ENCODE results near the gene SAG.

The SAG gene

DNA sequence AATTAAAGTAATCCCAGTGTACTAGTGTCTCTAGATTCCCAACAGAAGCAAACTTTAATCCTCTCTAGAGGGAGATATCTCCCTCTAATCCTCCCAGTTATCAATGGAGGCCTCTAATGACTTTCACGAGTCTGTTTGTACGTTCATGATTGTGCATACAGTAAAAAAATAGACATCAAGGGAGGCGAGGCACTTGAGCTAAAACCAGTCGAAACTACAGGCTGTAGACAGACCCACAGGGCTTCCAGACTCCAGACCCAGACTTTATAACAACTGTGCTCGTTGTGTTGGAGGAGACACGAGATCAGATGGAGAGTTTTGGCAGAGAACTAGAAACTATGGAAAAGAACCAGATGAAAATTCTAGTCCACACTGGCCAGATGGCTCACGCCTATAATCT is 53.7 kb downstream of the SAG start:
- no peaks in the 10 kb centered on the region for H3K9me3 ChIP-seq
- peaks cover 6% of the 10 kb centered on the region; the same call in 1 of the 2 replicates for H3K36me3 ChIP-seq
- no peak for DNase-seq
- TF ChIP-seq, protein P1, sequence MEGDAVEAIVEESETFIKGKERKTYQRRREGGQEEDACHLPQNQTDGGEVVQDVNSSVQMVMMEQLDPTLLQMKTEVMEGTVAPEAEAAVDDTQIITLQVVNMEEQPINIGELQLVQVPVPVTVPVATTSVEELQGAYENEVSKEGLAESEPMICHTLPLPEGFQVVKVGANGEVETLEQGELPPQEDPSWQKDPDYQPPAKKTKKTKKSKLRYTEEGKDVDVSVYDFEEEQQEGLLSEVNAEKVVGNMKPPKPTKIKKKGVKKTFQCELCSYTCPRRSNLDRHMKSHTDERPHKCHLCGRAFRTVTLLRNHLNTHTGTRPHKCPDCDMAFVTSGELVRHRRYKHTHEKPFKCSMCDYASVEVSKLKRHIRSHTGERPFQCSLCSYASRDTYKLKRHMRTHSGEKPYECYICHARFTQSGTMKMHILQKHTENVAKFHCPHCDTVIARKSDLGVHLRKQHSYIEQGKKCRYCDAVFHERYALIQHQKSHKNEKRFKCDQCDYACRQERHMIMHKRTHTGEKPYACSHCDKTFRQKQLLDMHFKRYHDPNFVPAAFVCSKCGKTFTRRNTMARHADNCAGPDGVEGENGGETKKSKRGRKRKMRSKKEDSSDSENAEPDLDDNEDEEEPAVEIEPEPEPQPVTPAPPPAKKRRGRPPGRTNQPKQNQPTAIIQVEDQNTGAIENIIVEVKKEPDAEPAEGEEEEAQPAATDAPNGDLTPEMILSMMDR (IDR thresholded peaks at IDR 0.05; ENCODE audit: low read depth, low read length): no peak
- H3K27me3 ChIP-seq: no peaks in the 10 kb centered on the region
- peaks cover 8% of the 10 kb centered on the region for H3K4me1 ChIP-seq
- no peak overlapping the region for H3K4me3 ChIP-seq (ENCODE audit: low read depth, low read length)

DNA sequence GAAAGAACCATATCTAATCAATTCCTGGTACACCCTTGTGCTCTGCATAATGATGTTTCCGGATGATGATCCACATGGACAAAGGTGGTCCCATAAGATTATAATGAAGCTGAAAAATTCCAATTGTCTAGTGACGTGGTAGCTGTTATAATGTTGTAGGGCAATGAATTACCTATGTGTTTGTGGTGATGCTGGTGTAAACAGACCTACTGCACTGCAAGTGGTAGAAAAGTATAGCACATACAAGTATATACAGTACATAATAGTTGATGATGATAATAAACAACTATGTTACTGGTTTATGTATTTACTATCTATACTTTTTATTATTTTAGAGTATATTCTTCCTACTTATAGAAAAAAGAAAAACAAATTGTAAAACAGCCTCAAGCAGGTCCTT is 55.1 kb downstream of the SAG start:
- TF ChIP-seq, protein P1 (IDR thresholded peaks at IDR 0.05; ENCODE audit: low read depth, low read length): no peak
- H3K27me3 ChIP-seq: no peaks in the 10 kb centered on the region
- H3K4me3 ChIP-seq (ENCODE audit: low read depth, low read length): no peak overlapping the region
- no peak for DNase-seq
- H3K36me3 ChIP-seq: peaks cover 3% of the 10 kb centered on the region; the same call in 1 of the 2 replicates
- H3K9me3 ChIP-seq: no peaks in the 10 kb centered on the region
- H3K4me1 ChIP-seq: peaks cover 8% of the 10 kb centered on the region

DNA sequence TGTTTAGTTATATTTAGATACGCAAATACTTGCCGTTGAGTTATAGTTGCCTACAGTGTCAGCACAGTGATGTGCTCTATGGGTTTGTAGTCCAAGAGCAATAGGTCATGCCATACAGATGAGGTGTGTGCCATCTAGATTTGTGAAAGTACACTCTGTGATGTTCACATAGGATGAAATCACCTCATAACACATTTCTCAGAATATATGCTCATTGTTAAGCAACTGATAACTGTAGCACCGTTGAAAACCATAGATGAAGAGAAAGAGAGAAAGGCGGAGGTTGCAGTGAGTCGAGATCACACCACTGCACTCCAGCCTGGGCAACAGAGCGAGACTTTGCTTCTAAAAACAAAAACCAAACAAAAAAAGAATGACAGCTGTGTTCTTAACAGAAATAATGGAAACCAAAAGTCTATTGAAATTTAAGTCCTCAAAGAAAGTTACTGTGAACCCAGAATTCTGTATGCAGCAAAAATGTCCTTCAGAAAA is 56.2 kb downstream of the SAG start:
- no peak for DNase-seq
- TF ChIP-seq, protein P1 (IDR thresholded peaks at IDR 0.05; ENCODE audit: low read depth, low read length): no peak
- no peaks in the 10 kb centered on the region for H3K27me3 ChIP-seq
- H3K36me3 ChIP-seq: peaks cover 3% of the 10 kb centered on the region; the same call in 1 of the 2 replicates
- H3K9me3 ChIP-seq: no peaks in the 10 kb centered on the region
- H3K4me1 ChIP-seq: peaks cover 8% of the 10 kb centered on the region
- H3K4me3 ChIP-seq (ENCODE audit: low read depth, low read length): no peak overlapping the region

DNA sequence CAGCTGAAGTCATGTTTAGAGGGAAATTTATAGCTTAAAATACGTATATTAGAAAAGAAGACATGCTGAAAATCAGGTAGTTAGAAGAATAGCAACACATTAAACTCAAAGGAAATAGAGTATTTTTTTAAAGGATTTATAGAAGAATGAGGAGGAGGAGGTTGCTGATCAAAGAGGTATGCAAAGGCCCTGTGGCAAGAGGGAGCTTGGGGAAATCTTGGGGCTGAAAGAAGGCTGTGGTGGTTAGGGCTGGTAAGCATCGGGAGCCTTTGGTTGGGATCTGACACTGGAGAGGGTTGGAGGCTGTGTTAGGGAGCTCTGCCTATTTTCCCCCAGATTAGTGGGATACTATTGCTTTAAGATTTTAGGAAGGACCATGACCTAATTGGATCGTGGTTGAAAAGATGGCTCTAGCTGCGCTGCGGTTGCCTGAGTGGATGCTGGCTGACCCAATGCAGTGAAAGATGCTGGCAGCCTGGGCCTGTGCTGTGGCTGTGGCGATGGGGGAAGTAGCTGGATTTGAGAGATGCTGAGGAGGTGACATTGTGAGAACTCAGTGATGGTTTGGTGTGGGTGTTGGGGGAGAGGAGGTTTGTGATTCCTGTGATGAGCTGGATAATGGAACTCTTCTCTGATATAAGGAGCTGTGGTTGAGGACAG is 58.4 kb downstream of the SAG start:
- Histone ChIP-seq H3K36me3 (peaks cover 3% of the 10 kb centered on the region; the same call in 1 of the 2 replicates), H3K4me3 (ENCODE audit: low read depth, low read length) (no peak overlapping the region)

DNA sequence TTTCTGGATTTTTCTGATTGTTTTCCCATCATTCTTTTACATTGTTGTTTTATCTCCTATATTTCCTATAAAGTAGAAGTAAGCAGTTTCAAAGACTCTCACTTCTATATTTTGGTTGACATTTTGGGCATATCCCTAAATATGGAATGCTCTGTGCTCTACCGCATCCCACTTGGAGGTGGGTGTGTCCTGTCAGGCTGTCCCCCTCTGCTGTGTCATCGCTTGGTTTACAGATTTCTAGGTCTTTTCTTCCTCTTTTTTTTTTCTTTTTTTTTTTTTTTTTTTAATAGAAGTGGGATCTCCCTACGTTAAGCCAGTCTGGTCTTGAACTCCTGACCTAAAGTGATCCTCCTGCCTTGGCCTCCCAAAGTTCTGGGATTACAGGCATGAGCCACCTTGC is 60.0 kb downstream of the SAG start:
- TF ChIP-seq, protein P1 (IDR thresholded peaks at IDR 0.05; ENCODE audit: low read depth, low read length): no peak
- peaks cover 3% of the 10 kb centered on the region; the same call in 1 of the 2 replicates for H3K36me3 ChIP-seq

More for the DNA sequence above, 58.4 kb downstream of the SAG start:
- TF ChIP-seq, protein P1 (IDR thresholded peaks at IDR 0.05; ENCODE audit: low read depth, low read length): no peak
- no peaks in the 10 kb centered on the region for H3K27me3 ChIP-seq
- no peaks in the 10 kb centered on the region for H3K9me3 ChIP-seq
- DNase-seq: no peak
- H3K4me1 ChIP-seq: no peaks in the 10 kb centered on the region; the same call in none of the 2 replicates

DNA sequence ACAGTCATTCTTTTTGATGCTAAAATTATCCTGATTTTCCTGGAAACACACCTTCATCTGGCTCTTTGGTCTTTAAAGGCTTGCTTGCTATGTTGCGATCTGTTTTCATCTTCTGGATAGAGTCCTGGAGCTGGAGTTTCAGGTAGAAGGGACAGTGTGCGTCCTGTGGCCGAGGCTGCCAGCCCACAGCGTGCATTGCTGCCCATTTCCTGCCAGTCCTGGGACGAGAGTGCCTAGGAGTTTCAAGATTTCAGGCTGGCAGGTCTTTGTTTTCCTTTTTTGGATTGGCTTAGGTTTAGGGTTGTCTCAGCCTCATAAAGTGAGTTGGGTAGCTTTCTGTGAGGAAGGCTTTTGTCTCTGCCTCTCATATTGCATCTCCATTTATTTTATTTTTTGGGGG is 61.1 kb downstream of the SAG start:
- no peak overlapping the region for H3K4me3 ChIP-seq (ENCODE audit: low read depth, low read length)
- H3K9me3 ChIP-seq: no peaks in the 10 kb centered on the region
- no peaks in the 10 kb centered on the region for H3K27me3 ChIP-seq
- peaks cover 5% of the 10 kb centered on the region for H3K4me1 ChIP-seq
- no peak for DNase-seq
- TF ChIP-seq, protein P1 (IDR thresholded peaks at IDR 0.05; ENCODE audit: low read depth, low read length): no peak
- H3K36me3 ChIP-seq: peaks cover under 1% of the 10 kb centered on the region; the same call in 1 of the 2 replicates

More for the DNA sequence above, 60.0 kb downstream of the SAG start:
- Histone ChIP-seq H3K4me3 (ENCODE audit: low read depth, low read length) (no peak overlapping the region), H3K4me1 (peaks cover 1% of the 10 kb centered on the region), H3K27me3 (no peaks in the 10 kb centered on the region), H3K9me3 (no peaks in the 10 kb centered on the region)
- DNase-seq: no peak
